Measurements from ENCODE around the gene WFS1.

DNA sequence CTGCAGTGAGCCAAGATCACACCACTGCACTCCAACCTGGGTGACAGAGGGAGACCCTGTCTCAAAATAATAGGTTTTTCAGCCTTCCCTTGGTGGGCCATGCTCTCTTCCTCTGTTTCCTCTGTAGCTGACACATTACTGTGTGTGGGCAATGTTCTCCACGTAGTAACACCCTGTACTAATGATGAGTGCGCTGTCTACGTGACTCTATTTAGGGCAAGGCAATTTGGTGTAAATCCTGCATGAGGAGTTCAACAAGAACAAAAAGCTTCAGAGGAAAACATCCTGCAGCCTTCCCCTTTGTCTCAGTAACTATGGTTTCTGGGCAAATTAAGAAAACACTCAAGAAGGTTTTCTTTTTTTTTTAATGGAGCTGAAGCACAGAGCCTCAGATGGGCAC lies 44.9 kb upstream of the WFS1 start:
- TF ChIP-seq, protein P1, sequence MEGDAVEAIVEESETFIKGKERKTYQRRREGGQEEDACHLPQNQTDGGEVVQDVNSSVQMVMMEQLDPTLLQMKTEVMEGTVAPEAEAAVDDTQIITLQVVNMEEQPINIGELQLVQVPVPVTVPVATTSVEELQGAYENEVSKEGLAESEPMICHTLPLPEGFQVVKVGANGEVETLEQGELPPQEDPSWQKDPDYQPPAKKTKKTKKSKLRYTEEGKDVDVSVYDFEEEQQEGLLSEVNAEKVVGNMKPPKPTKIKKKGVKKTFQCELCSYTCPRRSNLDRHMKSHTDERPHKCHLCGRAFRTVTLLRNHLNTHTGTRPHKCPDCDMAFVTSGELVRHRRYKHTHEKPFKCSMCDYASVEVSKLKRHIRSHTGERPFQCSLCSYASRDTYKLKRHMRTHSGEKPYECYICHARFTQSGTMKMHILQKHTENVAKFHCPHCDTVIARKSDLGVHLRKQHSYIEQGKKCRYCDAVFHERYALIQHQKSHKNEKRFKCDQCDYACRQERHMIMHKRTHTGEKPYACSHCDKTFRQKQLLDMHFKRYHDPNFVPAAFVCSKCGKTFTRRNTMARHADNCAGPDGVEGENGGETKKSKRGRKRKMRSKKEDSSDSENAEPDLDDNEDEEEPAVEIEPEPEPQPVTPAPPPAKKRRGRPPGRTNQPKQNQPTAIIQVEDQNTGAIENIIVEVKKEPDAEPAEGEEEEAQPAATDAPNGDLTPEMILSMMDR (IDR thresholded peaks at IDR 0.05): no peak
- TF ChIP-seq POLR2A (IDR thresholded peaks at IDR 0.05): no peak
